ENCODE data around the gene WWC1. TPM values are rescaled to one million over a fixed set of nuclear protein-coding genes. Genes with fewer than 3 reads are reported as not detected.
A peak's percentile ranks its signal among the peaks of the same experiment; 100 is the strongest.

The WWC1 gene
- total RNA-seq, 1 donor from 2014 or later, result 20.8 TPM

- no peaks in the 10 kb centered on the region for H3K27me3 ChIP-seq (ENCODE audit: control insufficient read depth, insufficient read depth, low read length)
- H3K4me3 ChIP-seq (ENCODE audit: low read depth, low read length), result no peak overlapping the region
- peak; percentile 58 for FAIRE-seq
- peak; percentile 75 for DNase-seq (ENCODE audit: low read depth)
- no peaks in the 10 kb centered on the region for H3K36me3 ChIP-seq (ENCODE audit: control insufficient read depth, insufficient read depth, low read length)
- TF ChIP-seq CTCF (IDR thresholded peaks at IDR 0.05; ENCODE audit: insufficient read depth, low read length, severe bottlenecking), result no peak
Measured at GRCh38 chr5:168341178-168341577, 49.7 kb downstream of the WWC1 start.

- Histone ChIP-seq H3K36me3 (ENCODE audit: control insufficient read depth, insufficient read depth, low read length) (no peaks in the 10 kb centered on the region), H3K27me3 (ENCODE audit: control insufficient read depth, insufficient read depth, low read length) (no peaks in the 10 kb centered on the region), H3K4me3 (ENCODE audit: low read depth, low read length) (no peak overlapping the region)
- FAIRE-seq (no peak), DNase-seq (ENCODE audit: low read depth) (no peak)
- no peak for TF ChIP-seq CTCF (IDR thresholded peaks at IDR 0.05; ENCODE audit: insufficient read depth, low read length, severe bottlenecking)
Measured at GRCh38 chr5:168342151-168342825, 50.8 kb downstream of the WWC1 start.

DNA sequence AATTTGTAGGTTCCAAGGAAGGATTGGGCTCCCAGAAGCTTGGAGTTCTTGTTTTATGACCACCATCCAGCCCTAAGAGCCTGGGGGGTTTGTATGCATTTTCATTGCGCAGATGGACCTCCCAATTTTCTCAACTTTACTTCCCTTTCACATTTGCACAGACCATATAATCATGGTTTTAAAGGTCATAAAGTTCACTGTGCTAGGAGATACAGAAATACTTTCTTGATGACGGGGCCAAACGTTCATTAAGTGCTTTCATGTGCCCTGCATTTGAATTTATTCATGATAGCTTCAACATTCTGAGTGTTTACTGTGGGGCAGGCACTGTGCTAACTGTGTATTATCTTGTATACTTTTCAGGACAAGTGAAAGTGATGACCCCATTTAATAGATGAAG is 51.5 kb downstream of the WWC1 start:
- no peak for TF ChIP-seq CTCF (IDR thresholded peaks at IDR 0.05; ENCODE audit: insufficient read depth, low read length, severe bottlenecking)
- no peak for FAIRE-seq
- Histone ChIP-seq H3K4me3 (ENCODE audit: low read depth, low read length) (no peak overlapping the region), H3K27me3 (ENCODE audit: control insufficient read depth, insufficient read depth, low read length) (no peaks in the 10 kb centered on the region), H3K36me3 (ENCODE audit: control insufficient read depth, insufficient read depth, low read length) (no peaks in the 10 kb centered on the region)
- no peak for DNase-seq (ENCODE audit: low read depth)

DNA sequence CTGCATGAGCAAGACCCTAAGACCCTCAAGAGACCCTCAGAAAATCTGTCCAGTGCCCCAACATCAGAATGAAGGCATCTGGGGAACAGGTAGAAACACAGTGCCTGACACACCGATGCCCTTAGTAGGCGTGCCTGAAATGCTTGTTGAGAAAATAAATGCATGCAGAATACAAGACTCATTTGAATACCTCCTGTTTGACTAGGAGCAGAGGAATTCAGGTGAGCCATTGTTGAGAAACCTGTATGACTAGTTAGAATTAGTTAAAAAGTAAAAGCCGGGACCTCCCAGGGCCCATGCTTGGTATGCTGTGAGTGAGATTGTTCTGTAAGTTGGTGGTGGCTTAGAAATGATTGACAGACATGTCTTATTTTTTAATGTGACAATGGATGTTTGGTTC is 55.0 kb downstream of the WWC1 start:
- Histone ChIP-seq H3K27me3 (ENCODE audit: control insufficient read depth, insufficient read depth, low read length) (no peaks in the 10 kb centered on the region), H3K36me3 (ENCODE audit: control insufficient read depth, insufficient read depth, low read length) (peaks cover 2% of the 10 kb centered on the region), H3K4me3 (ENCODE audit: low read depth, low read length) (no peak overlapping the region)
- FAIRE-seq, result peak; percentile 93
- no peak for TF ChIP-seq CTCF (IDR thresholded peaks at IDR 0.05; ENCODE audit: insufficient read depth, low read length, severe bottlenecking)
- DNase-seq (ENCODE audit: low read depth), result peak; percentile 94

DNA sequence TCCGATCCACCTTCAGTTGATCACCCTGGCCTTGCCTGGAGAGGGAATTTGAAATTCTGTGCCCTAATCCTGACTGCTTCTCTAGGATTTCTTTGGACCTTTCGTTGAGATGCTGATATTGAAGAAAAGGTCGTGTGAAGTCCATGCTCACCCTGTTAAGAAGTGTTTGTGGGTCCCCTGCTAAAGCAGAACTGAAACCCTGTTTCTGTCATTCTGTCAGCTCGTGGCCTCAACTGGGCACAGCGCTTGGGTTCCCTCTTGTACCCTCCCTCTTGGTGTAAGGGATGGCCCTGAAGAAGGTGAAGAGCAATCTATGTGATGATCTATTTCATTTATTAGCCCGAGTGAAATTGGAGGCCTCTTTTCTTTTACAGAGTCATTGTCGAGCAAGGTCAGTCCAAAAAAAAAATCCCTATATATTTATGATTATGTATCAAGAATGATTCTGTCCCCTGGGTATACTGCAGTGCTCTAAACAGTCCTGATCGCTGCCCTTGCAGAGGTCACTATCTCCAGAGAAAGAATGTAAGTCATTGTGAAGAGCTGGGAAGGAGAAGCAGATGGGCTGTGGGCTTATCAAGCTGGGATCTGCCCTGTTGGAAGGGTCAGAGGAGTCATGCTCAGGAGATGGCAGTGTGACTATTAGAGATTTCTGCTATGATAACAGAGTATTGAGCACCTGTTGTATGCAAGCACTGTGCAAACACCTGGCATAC is 56.1 kb downstream of the WWC1 start:
- H3K27me3 ChIP-seq (ENCODE audit: control insufficient read depth, insufficient read depth, low read length), result no peaks in the 10 kb centered on the region
- DNase-seq (ENCODE audit: low read depth) (no peak), FAIRE-seq (no peak)
- no peak for TF ChIP-seq CTCF (IDR thresholded peaks at IDR 0.05; ENCODE audit: insufficient read depth, low read length, severe bottlenecking)
- no peak overlapping the region for H3K4me3 ChIP-seq (ENCODE audit: low read depth, low read length)
- H3K36me3 ChIP-seq (ENCODE audit: control insufficient read depth, insufficient read depth, low read length), result peaks cover 2% of the 10 kb centered on the region

Measured in bronchial epithelial cell (primary cell).